GM21786 (cell line): Measurements from ENCODE around the gene HACD2.

Source experiments
- ATAC-seq: cut with Tn5 transposase; IDR thresholded peaks from one replicate; pipeline ENCODE4 v1.9.1; 2021; ENCODE audit not compliant: unreplicated experiment

The HACD2 gene

GRCh38 chr3:123571973-123572365 lies 12.9 kb downstream of the HACD2 start:
- no peak for ATAC-seq

- ATAC-seq: no peak
Observed at GRCh38 chr3:123571264-123571972, 13.4 kb downstream of the HACD2 start.

- ATAC-seq: no peak
Observed at GRCh38 chr3:123568875-123569274, 16.0 kb downstream of the HACD2 start.

- ATAC-seq: no peak
Observed at GRCh38 chr3:123568034-123568433, 16.8 kb downstream of the HACD2 start.

- ATAC-seq: no peak
Observed at GRCh38 chr3:123564056-123564455, 20.8 kb downstream of the HACD2 start.

- ATAC-seq: no peak
Observed at GRCh38 chr3:123562547-123562946, 22.3 kb downstream of the HACD2 start.

GRCh38 chr3:123561188-123561587 lies 23.7 kb downstream of the HACD2 start:
- no peak for ATAC-seq

- no peak for ATAC-seq
Observed at GRCh38 chr3:123559040-123559861, 25.6 kb downstream of the HACD2 start.

- ATAC-seq: no peak
Observed at GRCh38 chr3:123553536-123553935, 31.3 kb downstream of the HACD2 start.

- ATAC-seq: no peak
Observed at GRCh38 chr3:123552768-123553167, 32.1 kb downstream of the HACD2 start.

- ATAC-seq: no peak
Observed at GRCh38 chr3:123552095-123552714, 32.6 kb downstream of the HACD2 start.

- no peak for ATAC-seq
Observed at GRCh38 chr3:123547881-123548519, 36.9 kb downstream of the HACD2 start.

GRCh38 chr3:123546133-123546755 lies 38.6 kb downstream of the HACD2 start:
- no peak for ATAC-seq

- no peak for ATAC-seq
Observed at GRCh38 chr3:123543950-123544349, 40.9 kb downstream of the HACD2 start.

- no peak for ATAC-seq
Observed at GRCh38 chr3:123540285-123540684, 44.6 kb downstream of the HACD2 start.

GRCh38 chr3:123536153-123536895 lies 48.5 kb downstream of the HACD2 start:
- peak; percentile 73 for ATAC-seq

GRCh38 chr3:123535580-123535979 lies 49.3 kb downstream of the HACD2 start:
- ATAC-seq: no peak

GRCh38 chr3:123534264-123534663 lies 50.6 kb downstream of the HACD2 start:
- ATAC-seq: no peak

- ATAC-seq: no peak
Observed at GRCh38 chr3:123533554-123534159, 51.2 kb downstream of the HACD2 start.

GRCh38 chr3:123528130-123528529 lies 56.7 kb downstream of the HACD2 start:
- ATAC-seq: no peak
